Cardiac septum (tissue), 1 donor: ENCODE data around the gene ADCY2. TPM values are rescaled to one million over a fixed set of nuclear protein-coding genes. Genes with fewer than 3 reads are reported as not detected.
A peak's percentile ranks its signal among the peaks of the same experiment; 100 is the strongest.

ENCODE experiments used
- DNase-seq: peaks from one replicate; pipeline ENCODE4 v3.0.0-alpha.2; 2020; ENCODE audit warnings: low spot score
- intact Hi-C: fragments of 100-400 bp; cut with DNase I; formaldehyde crosslinking; loops from one replicate; pipeline ENCODE4 v1.14.0; 2022
- total RNA-seq: library from RNA; stranded (reverse); fragmentation: NEBNext Ultra II Directional; extraction: Animal tissue kit (Norgen Biotek cat#: 25700); gene quantifications from one replicate; pipeline ENCODE4 v1.2.1, GENCODE V29; 2021
- donor health status: DM: no; HTN: no; CAD: no.

The ADCY2 gene
- total RNA-seq, 1 donor from 2014 or later, result 0.54 TPM

DNA sequence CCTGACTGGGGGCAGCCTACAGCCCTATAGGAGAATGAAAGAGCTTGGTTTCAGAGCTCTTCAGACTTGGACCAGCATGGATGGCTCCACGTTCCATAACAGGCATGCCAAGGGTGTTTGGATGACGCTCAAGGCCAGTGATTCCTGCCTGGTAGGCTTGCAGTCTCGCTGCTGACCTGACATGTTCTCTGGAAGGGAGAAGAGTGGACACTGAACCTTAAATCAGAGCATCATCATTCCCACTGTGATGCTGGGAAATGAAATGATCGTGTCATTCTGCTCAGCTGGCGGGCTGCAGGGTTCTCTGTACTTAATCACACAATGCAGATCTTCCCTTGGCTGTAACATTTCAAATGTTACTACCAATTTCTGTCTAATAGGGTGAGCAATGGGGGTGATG lies 398.0 kb downstream of the ADCY2 start:
- no peak for DNase-seq
- intact Hi-C loops, result no loop called here

DNA sequence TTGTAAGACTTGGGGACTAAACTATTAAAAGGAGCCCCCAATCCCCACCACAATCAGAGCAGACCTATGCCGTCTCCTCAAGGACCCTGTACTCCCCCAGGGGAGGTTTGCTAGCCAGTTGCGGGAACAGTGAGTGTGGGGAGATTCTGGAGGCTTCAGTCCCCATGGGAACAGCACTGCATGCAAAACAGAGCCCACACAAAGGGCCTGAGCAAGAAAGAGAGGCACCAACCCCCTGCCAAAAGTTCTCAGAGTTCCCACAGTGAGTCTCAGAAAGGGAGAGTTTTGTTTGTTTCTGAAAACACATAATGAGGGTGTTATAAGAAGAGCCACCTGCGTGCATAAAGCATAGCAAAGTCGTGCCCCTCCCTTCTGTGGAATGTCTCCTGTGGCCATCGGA lies 398.4 kb downstream of the ADCY2 start:
- intact Hi-C loops, result no loop called here

DNA sequence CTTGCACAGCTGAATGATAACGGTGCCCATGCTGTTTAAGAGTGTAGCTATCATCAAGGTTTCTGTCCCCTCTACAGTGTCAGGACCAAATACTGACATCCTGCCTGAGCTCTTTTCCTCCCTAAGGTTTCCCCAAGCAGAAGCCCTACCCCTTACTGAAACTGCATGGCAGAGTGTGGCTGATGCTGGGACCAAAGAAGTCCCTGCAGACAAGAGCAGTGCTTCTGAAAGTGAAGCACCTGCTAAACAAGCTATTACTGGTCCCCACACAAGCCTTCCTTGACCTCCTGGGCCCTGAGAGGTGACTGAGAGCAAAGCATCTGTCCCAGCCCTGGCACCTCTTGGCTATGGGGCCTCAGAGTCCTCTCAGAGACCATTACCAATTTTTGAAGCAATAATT lies 398.9 kb downstream of the ADCY2 start:
- DNase-seq, result no peak
- intact Hi-C loops, result no loop called here

More for the DNA sequence above, 398.4 kb downstream of the ADCY2 start:
- no peak for DNase-seq

DNA sequence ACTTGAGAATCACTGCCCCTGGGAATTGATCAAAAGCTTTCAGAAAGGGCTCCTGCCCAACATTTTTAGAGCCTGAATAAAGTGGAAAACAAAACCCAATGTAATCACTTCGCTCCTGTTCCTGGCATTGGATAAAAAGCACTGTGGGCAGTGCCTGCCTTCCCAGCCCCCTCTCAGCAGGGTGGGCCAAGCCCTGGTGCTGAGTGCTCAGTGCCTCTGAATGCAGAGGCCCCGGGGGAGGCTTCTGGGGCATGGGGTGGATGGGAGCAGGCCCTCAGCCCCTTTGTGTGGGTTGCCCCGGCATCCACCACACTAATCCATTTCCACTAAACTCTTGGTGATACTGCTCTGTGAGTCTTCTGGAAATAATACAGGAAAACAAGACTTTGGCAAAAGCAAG lies 399.4 kb downstream of the ADCY2 start:
- intact Hi-C loops, result no loop called here

DNA sequence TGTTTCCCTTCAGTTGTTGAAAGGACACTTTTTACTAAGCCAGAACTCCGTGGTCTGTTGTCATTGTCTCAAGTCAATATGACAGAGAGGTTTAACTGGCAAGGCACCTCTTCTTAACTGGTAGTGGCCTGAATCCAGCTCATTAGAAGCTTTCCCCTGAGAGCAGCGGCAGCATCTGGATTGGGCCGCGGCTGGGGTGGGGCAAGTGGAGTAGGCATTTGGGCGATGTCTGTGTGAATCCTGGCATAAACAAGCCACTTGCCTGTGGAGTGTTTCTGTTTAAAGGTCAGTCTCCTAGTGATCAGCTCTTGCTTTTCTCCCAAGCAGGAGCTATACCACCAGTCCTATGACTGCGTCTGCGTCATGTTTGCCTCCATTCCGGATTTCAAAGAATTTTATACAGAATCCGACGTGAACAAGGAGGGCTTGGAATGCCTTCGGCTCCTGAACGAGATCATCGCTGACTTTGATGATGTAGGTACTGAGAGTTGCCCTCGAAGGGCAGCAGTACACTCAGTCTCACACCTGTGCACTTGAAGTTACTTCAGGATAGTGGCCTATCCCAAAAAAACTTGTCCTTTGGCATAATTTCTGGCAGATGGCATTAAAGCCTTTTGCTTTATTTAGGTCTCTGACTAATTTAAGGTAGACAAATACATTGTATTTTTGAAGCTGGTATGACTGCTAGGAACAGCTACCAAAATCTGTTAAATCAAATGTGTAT lies 406.1 kb downstream of the ADCY2 start:
- DNase-seq, result no peak
- intact Hi-C loops, result no loop called here

More for the DNA sequence above, 399.4 kb downstream of the ADCY2 start:
- DNase-seq, result no peak

DNA sequence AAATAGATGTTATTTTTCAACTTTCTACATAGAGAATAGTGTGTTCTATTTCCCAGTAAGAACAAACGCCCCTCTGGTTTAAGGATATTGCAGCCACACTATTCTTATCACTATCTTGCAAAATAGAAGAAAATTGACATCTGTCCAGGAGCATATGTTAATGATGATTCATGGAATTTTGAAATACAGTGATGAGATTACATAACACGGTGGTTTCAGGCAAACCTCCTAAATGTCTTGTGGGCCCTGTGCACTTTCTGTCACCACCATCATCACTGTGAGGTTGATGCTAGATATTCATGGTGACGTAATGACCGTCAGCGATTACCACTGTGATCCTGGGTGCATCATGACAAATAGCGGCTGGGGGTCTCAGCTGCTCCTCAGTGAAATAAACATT lies 406.9 kb downstream of the ADCY2 start:
- no peak for DNase-seq
- intact Hi-C loops, result no loop called here

DNA sequence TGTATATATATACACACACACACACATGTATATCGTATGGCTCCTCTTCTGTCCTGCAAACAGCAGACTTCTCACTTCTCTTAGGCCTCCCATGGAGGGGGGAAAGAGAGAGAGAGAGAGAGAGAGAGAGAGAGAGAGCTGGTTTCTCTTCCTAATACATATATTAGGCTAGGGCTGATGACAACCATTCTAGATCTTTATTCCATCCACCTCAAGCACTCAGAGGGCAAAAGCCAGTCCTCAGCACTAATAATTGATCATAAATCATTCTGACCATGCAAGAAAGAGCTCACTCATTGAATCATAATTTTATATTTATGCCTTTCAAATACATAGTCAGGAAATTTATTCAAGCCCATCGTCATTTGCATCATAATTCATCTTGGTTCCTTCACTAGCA lies 408.0 kb downstream of the ADCY2 start:
- intact Hi-C loops, result no loop called here

DNA sequence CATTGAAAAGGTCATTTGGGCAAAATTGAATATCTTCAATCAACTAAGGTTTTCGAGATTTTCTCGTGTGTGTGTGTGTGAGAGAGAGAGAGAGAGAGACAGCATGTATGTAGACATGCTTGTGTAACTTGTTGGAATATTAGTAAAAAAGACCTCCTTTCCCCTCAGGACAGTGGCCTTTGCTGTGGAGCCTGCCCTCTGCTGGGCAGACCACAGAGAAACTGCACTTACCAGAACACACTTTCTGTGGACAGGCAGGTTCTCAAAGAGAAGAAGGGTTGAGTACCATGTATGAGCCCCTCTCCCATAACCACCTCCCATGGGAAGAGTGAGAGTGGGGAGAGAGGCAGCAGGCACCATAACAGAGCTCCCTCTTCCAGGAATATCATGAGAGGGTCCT lies 409.4 kb downstream of the ADCY2 start:
- DNase-seq, result no peak
- intact Hi-C loops, result no loop called here

More for the DNA sequence above, 408.0 kb downstream of the ADCY2 start:
- no peak for DNase-seq

DNA sequence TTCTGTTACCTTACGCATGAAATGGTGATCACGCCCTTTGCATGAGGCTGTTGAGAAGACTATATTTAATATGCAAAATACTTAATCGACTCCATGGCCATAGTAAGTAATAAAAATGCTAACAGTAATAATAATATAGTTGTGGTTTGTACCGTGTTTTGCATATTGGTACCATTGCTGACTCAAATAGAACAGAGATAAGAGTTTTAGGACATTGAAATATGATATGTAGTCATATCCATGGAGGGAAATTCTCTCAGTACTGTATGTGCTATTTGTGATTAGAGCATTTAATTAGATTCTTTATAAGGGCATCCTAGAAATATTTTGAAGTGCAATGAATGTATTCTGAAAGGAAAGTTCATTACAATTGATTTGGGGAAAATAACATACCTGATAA lies 413.1 kb downstream of the ADCY2 start:
- no peak for DNase-seq
- intact Hi-C loops, result no loop called here

DNA sequence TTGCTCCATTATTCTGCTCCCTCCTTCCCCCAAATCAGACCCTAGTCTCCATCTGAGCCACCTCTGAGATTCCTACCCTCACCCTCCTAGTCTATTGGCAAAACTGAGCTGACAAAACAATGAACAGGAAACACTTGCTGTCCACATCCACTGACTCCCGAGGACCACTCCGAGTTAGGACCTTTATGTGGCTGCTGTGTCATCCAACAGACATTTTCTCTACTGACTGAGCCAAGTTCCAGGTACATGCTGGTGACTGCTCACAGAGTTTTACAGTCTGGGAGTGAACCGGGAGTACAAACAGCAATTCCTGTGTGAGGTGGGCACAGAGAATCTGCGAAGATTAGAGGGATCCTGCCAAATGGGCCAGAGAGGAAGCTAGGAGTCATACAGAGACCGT lies 415.8 kb downstream of the ADCY2 start:
- DNase-seq, result no peak
- intact Hi-C loops, result no loop called here

DNA sequence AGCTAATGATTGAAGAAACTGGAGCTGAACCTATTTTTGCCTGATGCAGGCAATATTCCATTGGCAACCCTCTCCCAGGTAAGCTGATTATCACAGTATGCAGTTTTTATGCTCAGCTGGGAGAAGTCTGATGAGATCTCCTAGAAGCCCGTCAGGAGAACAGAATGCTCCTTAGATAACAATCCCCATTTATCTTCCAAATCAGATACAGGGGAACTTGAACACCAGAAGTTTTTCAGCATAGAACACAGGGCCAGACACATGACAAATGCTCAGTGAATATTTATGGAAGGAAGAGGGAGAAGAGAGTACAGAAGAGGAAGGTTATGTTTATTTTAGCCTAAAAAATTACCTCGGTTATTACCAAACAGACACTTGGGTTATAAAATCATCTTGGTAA lies 417.1 kb downstream of the ADCY2 start:
- intact Hi-C loops, result no loop called here

DNA sequence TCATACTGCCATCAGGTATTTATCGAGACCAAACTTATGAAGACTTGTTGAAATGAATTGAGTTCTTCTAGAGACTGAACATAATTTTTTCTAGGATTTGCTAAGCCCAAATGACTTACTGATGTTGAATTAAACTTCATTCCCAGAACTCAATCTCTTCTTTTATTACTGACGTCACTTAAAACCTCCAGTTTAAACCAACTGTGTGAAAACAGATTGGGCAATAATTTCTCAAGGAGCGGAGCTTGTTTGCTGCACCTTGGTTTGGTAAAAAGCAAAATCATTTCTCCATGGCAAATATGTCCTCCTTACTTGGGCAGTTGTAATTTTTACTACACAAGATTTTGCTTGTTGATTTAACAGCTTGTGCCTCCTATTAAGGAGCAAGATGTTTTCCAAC lies 417.6 kb downstream of the ADCY2 start:
- intact Hi-C loops, result no loop called here

More for the DNA sequence above, 417.1 kb downstream of the ADCY2 start:
- DNase-seq, result no peak

DNA sequence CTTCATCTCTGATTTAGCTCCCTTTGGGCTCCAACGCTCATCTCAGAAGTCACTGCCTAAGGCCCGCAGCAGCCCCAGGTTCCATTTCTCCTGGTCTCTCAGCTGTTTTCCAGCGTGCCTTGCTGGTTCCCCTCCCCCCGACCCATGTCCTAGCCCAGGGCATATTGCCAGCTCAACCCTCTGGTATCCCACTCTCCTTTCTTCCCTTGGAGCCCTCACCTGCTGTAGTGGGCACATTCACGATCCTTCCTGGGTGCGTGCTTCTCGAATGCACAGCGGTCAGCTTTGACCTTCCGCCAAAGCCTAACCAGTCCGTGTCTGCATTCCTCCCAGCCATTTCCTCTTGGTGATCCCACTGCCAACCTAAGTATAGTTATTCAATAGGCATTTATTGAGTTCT lies 418.9 kb downstream of the ADCY2 start:
- intact Hi-C loops, result no loop called here
- no peak for DNase-seq

More for the DNA sequence above, 417.6 kb downstream of the ADCY2 start:
- DNase-seq, result no peak

DNA sequence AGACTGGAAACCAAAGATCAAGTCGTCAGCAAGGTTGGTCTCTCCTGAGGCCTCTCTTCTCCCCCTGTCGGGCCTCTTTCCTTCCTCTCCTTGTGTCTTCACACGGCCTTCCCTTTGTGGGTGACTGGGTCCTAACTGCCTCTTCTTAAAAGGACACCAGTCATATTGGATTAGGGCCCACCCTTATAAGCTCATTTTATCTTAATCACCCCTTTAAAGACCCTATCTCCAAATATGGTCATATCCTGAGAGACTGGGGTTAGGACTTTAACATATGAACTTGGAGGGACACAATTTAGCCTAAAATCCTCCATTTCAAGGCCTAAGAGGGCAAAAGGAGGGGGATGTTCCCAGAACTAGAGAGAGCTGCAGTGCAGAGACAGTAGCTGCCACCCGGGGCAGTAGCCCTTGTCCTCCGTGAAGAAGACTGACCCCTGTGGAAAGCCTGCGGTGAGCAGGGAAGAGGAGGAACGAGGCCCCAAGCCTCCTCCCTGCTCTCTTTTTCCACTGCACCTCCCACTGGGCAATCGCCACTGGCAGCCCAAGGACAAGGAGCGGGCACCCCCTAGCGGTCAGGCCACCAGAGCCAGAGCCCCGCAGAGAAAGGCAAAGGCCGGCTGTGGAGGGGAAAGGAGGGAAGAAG lies 420.1 kb downstream of the ADCY2 start:
- DNase-seq, result peak; percentile 89
- intact Hi-C loops, result no loop called here

DNA sequence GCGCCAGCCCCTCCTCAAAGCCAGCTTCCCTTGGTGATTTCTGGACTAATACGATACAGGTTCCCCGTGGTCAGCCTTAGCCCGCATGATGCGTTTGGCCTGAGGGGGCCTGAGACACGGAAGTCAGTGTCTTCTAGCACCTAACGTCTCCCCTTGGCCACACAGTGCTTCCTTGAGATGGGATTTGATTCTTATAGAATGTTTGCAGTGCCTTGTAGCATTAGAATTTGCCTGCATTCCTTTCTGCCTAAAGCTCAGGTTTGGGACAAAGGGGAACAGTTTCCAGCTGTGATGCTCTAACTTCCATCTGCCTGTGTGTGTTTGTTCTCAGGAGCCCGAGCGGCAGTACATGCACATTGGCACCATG lies 420.6 kb downstream of the ADCY2 start:
- DNase-seq, result peak; percentile 33
- intact Hi-C loops, result no loop called here

DNA sequence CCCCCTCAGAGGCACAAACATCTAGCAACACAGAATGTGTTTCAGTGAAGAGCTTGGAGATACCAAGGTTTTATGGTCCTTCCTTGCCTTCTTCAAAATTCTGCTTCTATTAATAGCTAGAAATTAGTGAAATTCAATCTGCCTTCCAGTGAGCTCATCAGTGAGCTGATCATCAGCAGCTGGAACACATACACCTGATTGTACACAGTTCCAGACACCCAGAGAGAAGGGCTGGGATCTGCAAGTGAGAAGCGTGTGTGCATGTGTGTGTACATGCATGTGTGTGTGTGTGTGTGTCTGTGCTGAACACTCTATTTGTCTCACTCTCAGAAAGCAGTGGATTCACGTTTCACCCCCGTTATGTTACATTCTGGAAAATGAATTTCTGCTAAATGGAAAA lies 426.5 kb downstream of the ADCY2 start:
- intact Hi-C loops, result no loop called here
- DNase-seq, result no peak

DNA sequence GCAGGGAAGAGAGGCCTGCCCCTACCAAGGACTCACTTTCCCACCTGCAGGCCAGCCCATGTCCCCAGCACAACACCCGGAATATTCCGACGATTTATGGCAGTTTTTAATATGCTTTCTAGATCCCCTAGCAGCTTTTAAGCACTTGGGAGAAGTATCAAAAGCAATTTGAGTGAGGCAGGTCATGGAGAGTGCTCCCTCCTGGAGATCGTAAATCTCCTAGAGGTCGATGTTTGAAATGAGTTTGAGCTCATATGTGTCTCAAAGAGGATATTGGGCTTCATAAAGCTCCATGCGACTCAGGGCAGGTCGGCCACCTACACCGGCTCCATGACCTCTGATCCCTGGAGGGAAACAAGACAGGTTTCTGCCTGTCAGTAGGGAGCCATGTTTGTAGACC lies 427.7 kb downstream of the ADCY2 start:
- intact Hi-C loops, result no loop called here
- DNase-seq, result no peak

DNA sequence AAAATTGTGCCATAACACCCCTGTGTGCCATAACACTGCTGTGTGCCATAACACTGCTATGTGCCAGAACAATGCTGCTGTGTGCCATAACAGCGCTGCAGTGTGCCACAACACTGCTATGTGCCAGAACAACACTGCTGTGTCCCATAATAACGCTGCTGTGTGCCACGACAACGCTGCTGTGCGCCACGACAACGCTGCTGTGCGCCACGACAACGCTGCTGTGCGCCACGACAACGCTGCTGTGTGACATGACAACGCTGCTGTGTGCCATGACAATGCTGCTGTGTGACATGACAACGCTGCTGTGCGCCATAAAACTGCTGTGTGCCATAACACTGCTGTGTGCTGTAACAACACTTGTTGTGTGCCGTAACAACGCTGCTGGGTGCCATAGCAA lies 429.1 kb downstream of the ADCY2 start:
- intact Hi-C loops, result no loop called here
- no peak for DNase-seq

DNA sequence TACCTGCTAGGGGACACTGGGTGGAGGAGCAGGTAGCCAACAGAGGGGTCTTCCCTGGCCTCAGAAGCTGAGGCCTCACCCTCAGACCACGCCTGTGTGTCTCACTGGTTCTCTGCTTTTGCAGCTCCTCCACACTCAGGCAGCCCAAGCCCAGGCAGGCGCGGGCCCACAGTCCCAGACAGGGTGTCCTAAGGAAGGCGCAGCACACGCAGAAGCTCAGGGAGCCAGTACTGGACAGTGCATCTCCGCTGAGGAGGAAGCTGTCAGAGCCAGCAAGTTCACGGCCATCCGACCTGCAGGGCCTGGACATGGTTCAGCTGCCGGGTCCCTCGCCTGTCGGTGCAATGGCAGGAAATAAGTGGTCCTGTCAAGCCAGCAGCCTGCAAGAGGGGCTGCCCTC lies 429.7 kb downstream of the ADCY2 start:
- intact Hi-C loops, result no loop called here
- DNase-seq, result no peak

DNA sequence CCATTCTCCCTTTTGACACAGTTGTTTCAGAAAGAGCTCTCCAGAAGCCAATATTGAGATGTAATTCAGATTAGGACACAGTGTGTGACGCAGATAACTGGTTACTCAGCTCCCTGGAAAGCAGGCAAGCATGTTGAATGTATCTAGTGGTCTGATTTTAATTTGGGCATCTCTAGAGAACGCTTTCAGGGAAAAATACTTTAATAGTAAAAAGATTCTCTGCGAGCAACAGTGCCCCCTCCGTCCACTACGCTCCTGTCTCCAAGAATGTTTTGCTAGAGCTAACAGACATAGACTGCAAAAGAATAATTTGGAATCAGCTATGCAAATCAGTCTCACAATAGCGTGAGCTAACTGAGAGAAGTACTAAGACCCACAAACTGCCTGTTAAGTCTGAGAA lies 431.7 kb downstream of the ADCY2 start:
- intact Hi-C loops, result no loop called here
- no peak for DNase-seq

DNA sequence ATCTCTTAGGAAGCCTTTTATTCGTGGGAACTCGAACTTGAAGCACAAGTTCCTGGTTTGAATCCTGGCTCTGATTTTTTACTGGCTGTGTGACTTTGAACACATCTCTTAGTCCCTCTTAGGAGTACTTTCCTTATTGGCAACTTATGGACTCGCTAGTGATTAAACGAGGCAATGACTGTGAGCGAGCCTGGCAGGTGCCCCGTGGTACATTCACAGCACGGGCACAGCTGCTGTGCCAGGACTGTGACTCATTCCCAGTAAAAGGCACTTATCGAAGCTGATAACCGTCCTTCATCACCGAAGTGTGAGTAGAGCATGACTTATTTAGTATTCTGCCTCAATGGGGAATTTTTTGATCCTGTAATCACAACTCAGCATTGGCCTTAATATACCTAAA lies 432.3 kb downstream of the ADCY2 start:
- no peak for DNase-seq

DNA sequence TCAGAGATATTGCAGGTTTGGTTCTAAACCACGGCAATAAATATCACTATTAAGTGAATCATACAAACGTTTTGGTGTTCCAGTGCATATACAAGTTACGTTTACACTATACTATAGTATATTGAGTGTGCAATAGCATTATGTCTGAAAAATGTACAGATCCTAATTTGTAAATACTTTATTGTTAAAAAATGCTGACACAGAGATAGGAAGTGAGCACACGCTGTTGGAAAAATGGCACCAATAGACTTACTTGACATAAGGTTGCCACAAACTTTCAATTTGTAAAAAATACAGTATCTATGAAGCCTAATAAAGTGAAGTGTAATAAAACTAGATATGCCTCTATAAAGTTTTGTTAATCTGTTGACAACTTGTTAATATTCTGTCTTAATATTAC lies 439.0 kb downstream of the ADCY2 start:
- intact Hi-C loops, result no loop called here
- no peak for DNase-seq

More for the DNA sequence above, 432.3 kb downstream of the ADCY2 start:
- intact Hi-C loops, result no loop called here
